GM19328 (cell line): ENCODE results near the gene ELMO2.

ENCODE experiments used
- ATAC-seq: cut with Tn5 transposase; IDR thresholded peaks from one replicate; pipeline ENCODE4 v1.9.1; 2021; ENCODE audit warnings: mild to moderate bottlenecking, moderate library complexity; ENCODE audit not compliant: unreplicated experiment

The ELMO2 gene

GRCh38 chr20:46367967-46368901 is 38.2 kb downstream of the ELMO2 start:
- no peak for ATAC-seq

GRCh38 chr20:46367234-46367633 is 39.2 kb downstream of the ELMO2 start:
- no peak for ATAC-seq

GRCh38 chr20:46366826-46367225 is 39.6 kb downstream of the ELMO2 start:
- ATAC-seq: no peak

DNA sequence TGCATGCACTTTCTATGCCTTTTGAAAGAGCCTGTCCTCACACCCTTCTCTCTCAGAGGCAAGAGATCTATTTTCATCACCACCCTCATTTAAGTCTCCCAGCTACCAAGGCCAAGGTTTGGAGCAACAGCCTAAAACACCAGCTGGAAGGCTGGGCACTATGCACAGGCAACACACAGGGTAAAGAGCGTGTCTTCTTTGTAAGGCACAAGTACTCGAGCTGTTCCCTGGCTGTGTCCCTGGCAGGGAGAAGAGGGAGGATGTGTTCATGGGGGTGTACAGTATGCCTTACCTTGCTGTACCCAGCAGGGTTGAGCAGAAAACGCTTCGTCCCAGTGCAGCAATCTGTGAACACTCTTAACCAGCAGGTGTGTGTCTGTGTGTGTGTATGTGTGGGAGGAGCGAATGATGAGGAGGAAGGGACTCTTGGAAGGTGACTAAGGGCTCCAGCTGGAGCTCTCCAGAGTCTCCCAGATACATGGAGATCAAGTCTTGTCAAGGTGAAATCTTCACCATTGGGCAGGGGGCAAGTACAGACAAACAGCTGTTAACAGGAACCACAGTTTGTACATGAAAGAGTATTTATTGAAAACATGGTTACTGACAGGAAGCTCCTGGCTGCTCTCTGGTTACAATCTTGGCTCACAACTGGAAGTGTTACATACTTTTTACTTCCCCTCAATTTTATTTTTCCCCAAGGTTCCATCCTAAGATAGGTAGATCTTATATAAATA is 40.8 kb downstream of the ELMO2 start:
- ATAC-seq: no peak

DNA sequence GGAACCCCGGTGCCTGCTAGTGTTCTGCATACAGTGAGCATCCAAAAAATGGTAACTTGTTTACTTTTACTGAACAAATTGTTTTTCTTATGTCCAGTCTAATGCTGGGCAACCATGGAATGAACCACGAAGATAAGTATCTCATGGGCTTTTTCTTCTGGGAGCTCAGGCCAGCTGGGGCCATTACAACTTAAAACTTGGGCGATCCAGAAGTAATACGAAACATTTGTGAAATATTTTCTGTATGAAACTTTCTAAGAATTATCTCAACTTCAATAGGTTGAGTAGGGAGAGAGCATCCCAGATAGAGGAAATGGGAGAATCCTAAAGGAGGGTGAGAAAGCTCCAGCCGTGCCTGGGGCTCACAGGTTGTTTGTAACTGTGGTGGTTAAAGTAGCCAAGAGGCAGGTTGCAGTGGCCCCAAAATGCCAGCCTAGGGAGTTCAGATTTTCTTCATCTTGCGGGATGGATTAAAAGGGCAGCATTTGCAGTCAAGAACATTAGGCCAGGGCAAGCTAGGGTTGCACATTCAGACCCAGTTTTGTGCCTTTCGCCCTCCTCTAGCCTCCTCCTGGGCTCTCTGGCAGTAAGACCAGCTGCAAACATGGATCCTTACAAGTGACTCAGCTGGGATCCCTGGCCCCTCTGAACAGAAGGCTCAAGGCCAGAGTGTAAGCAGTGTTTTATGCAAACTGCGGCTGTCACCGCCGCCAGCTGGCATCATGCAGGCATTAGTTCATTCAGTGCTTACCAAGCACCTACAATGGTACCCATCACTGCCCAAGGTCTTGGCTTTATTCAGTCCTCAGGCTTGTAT is 41.5 kb downstream of the ELMO2 start:
- ATAC-seq: no peak

DNA sequence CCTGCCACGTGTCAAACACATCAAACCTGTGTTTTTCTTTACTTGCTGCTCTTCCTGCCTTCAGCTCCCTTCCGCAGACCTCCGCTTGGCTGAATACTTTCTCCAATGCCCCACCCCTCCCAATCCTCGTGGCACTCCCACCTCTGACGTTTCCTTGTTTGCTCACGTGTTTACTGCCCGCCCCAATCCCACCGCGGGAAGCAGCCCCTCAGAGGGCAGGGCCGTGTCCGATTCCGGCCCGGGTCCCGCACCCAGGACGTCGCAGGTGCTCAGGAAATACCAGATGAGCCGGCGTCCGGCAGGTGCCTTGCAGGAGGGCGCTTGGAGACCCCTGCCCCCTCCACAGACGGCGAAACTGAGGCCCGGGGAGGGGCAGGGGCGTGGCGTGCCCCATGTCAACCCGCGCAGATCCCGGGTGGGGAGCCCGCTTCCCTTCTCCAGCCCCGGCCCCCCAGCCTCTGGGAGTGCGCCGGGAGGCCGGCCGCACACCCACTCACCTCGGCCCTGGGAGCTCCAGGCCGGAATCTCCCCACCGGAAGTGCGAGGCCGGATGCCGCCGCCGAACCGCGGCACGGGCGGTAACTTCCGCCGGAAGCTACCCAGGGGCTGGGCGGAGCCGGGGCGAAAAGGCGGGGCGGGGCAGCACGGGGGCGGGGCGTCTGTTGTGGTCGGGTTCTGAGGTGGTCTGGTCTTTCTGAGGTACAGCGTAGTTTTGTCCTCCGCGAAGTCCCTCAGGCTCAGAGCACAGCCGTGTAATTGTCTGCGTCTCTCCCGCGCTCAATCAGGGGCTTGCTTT is 42.3 kb downstream of the ELMO2 start:
- peak; percentile 79 for ATAC-seq

GRCh38 chr20:46362921-46363867 is 43.2 kb downstream of the ELMO2 start:
- no peak for ATAC-seq

- ATAC-seq: no peak
Measured at GRCh38 chr20:46361811-46362210, 44.6 kb downstream of the ELMO2 start.

GRCh38 chr20:46361381-46361780 is 45.0 kb downstream of the ELMO2 start:
- ATAC-seq: no peak

DNA sequence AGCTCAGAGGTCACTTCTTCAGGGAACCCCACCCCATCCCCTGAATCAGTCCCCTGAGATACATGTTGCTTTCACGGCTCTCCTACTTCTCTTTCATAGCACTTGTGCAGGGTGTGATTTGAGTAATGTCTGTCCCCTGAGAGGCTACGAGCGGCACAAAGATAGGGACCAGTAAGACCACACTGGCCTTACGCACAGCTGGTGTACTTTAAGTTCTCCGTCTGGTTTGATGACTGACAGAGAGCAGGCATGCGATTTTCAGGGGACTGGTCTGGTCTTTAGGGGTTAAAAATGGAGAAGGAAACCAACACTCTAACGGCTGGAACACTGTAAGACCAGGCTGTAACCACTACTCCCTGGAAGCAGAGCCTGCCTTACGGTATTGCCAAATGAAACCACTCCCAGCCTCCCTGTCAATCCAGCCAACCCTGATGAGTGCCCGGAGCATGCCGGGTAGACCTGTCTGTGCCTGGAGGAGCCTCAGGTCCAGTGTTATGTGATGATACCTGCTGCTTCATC is 47.1 kb downstream of the ELMO2 start:
- ATAC-seq: no peak

GRCh38 chr20:46358346-46359058 is 47.9 kb downstream of the ELMO2 start:
- no peak for ATAC-seq

GRCh38 chr20:46357030-46357514 is 49.3 kb downstream of the ELMO2 start:
- ATAC-seq: no peak

- no peak for ATAC-seq
Measured at GRCh38 chr20:46356195-46357029, 50.0 kb downstream of the ELMO2 start.

- ATAC-seq: no peak
Measured at GRCh38 chr20:46355778-46356177, 50.6 kb downstream of the ELMO2 start.

DNA sequence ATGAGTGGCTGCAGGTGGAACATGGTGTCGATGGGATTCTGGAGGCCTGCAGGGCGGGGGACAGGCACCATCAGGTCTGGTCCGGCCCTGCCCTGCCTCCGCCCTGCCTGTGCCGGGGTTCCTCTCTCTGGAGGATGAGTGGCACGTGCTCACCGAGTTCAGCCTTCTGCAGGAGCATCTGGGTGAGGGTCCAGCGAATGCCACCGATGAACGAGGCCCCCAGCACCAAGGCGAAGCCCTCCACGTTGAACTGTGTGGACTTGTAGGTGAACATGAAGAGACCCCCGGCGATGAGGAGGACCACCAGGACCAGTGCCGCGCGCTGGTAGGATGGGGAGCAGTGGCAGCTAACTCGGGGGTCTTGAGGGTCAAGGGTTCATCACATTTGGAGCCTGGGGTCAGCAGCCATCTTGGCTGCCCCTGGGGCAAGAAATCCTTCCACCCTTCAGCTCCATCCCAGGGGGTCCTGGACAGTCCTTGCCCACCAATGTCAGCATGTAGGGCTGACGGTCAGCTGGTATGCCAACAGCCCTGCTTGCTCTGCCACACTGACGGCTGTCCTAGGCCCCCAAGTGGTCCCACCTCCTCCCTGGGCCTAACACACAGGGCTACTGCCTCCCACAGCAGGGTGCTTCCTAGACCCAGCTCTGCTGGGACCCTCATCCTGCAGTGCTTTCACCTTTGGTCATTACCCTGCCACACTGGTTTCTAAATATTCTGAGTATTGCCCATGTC is 51.3 kb downstream of the ELMO2 start:
- ATAC-seq: no peak

GRCh38 chr20:46354207-46354555 is 52.2 kb downstream of the ELMO2 start:
- ATAC-seq: no peak
